Measurements from ENCODE around the gene POU2AF2.

GRCh38 chr11:111326824-111327223 is 81.3 kb downstream of the POU2AF2 start:
- TF ChIP-seq SP1 (IDR thresholded peaks at IDR 0.05) (no peak), TAF1 (conservative IDR thresholded peaks at IDR 0.05) (no peak), CTCF (IDR thresholded peaks at IDR 0.05; ENCODE audit: low read depth, low read length, missing input control) (no peak), YY1 (IDR thresholded peaks at IDR 0.05) (no peak), REST (IDR thresholded peaks at IDR 0.05) (no peak), RXRA (IDR thresholded peaks at IDR 0.05) (no peak)
